ENCODE measurements around the gene DNAJC7. TPM values are rescaled to one million over a fixed set of nuclear protein-coding genes. Genes with fewer than 3 reads are reported as not detected.
A peak's percentile ranks its signal among the peaks of the same experiment; 100 is the strongest.

DNAJC7 gene
- total and polyA plus RNA-seq, 4 donors: 66.2 to 89.3 (median 83.0) TPM

DNA sequence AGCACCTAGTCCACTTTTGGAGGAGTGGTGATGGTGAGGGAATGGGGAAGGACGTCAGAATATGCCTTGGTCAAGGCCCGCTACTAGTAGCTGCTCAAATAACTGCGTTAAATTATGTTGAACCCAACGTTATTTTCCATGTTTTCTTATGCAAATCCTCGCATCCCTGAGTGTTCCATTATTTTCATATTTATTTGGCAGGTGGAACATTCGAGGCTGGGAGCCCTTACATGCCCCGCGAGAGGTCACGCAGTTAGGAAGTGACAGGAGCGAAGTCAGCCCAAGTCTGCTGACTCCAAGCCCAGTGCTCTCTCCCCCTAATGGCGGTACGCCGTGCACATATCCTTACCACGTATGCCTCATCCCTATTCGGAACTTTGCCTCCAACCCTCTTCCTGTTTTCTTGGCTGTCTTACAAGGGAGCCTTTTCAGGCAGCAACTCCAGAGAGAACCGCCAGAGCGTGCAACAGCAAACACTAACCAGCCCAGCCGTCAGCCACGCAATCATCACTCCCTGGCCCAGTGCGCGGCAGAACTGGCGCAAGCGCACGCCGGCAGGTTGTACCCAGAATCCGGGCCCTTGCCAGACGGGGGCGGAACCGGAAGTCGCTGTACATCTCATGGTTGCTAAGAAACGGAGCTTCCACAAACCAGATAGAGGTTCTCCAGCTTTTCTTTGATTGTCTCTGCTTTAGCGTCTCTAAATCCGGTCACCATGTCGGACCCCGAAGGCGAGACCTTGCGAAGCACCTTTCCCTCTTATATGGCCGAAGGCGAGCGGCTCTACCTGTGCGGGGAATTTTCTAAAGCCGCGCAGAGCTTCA, 87.0 kb downstream of the DNAJC7 start, which contains the start of gene ODAD4:
ODAD4 (plus strand) TSS at position 609 of the 824 bp plus-strand sequence; CDS start at position 716, 107 bp downstream.
- no peaks in the 10 kb centered on the region for H3K27me3 ChIP-seq (ENCODE audit: control insufficient read depth in 3 of 3, insufficient read depth in 3 of 3, low read length in 2 of 3)
- H3K4me3 ChIP-seq: peak within 1 kb of the TSS; percentile 45
- DNase-seq: peak; percentile 98 to 99 (median 98)
- peak within 1 kb of the TSS in 1 of 2 donors; percentile 92 for H3K9ac ChIP-seq (ENCODE audit: insufficient read depth in 1 of 2, low read length in 2 of 2)
- WGBS, 2 donors: 2 to 3% methylated on average over 43 of the region's 43 CpGs
- TF ChIP-seq, protein P1, sequence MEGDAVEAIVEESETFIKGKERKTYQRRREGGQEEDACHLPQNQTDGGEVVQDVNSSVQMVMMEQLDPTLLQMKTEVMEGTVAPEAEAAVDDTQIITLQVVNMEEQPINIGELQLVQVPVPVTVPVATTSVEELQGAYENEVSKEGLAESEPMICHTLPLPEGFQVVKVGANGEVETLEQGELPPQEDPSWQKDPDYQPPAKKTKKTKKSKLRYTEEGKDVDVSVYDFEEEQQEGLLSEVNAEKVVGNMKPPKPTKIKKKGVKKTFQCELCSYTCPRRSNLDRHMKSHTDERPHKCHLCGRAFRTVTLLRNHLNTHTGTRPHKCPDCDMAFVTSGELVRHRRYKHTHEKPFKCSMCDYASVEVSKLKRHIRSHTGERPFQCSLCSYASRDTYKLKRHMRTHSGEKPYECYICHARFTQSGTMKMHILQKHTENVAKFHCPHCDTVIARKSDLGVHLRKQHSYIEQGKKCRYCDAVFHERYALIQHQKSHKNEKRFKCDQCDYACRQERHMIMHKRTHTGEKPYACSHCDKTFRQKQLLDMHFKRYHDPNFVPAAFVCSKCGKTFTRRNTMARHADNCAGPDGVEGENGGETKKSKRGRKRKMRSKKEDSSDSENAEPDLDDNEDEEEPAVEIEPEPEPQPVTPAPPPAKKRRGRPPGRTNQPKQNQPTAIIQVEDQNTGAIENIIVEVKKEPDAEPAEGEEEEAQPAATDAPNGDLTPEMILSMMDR (IDR thresholded peaks at IDR 0.05; ENCODE audit: control extremely low read depth, extremely low read depth): peak; percentile 12
- peaks cover 0 to 13% (median 0%) of the 10 kb centered on the region in 5 donors for H3K4me1 ChIP-seq (ENCODE audit: control insufficient read depth in 5 of 5, insufficient read depth in 5 of 5, low read length in 5 of 5)
- peak within 1 kb of the TSS; percentile 85 to 86 for H3K27ac ChIP-seq (ENCODE audit: low read depth in 1 of 2, low read length in 1 of 2)
- peak; percentile 93 for ATAC-seq (ENCODE audit: insufficient read depth, low FRiP score)
- H3K9me3 ChIP-seq (ENCODE audit: control insufficient read depth in 4 of 4, insufficient read depth in 3 of 4, low read length in 3 of 4): no peaks in the 10 kb centered on the region
- peaks cover 0 to 2% (median 0%) of the 10 kb centered on the region in 4 donors for H3K36me3 ChIP-seq (ENCODE audit: control insufficient read depth in 4 of 4, insufficient read depth in 4 of 4, low read length in 4 of 4)

DNA sequence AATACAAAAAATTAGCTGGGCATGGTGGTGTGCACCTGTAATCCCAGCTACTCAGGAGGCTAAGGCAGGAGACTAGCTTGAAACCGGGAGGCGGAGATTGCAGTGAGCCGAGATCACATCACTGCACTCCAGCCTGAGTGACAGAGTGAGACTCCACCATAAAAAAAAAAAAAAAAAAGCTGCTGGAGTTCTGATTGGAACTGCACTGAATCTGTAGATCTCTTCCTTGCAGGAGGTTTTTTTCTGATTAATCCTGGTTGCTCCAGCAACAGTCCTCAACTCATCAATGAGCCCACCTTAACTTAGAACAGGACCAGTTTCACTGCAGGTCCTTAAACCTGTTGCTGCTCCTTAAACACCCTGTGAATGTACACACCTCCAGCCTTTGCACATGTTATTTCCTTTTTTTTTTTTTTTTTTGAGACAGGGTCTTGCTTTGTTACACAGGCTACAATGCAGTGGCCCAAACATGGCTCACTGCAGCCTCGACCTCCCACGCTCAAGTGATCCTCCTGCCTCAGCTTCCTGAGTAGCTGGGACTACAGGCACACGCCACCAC, 88.5 kb downstream of the DNAJC7 start:
- H3K4me3 ChIP-seq: no peak overlapping the region
- no peak for ATAC-seq (ENCODE audit: insufficient read depth, low FRiP score)
- 78 to 79% methylated on average over 6 of the region's 6 CpGs for WGBS, 2 donors
- peaks cover 0 to 13% (median 0%) of the 10 kb centered on the region in 5 donors for H3K4me1 ChIP-seq (ENCODE audit: control insufficient read depth in 5 of 5, insufficient read depth in 5 of 5, low read length in 5 of 5)
- no peak for DNase-seq
- no peak overlapping the region for H3K27ac ChIP-seq (ENCODE audit: low read depth in 1 of 2, low read length in 1 of 2)
- no peaks in the 10 kb centered on the region for H3K9me3 ChIP-seq (ENCODE audit: control insufficient read depth in 4 of 4, insufficient read depth in 3 of 4, low read length in 3 of 4)
- TF ChIP-seq, protein P1 (IDR thresholded peaks at IDR 0.05; ENCODE audit: control extremely low read depth, extremely low read depth): no peak
- no peak overlapping the region for H3K9ac ChIP-seq (ENCODE audit: insufficient read depth in 1 of 2, low read length in 2 of 2)
- H3K27me3 ChIP-seq (ENCODE audit: control insufficient read depth in 3 of 3, insufficient read depth in 3 of 3, low read length in 2 of 3): no peaks in the 10 kb centered on the region
- no peaks in the 10 kb centered on the region for H3K36me3 ChIP-seq (ENCODE audit: control insufficient read depth in 4 of 4, insufficient read depth in 4 of 4, low read length in 4 of 4)

Other genes starting within 250 kb of the DNAJC7 start
- gene JUP, start 230.7 kb downstream of the DNAJC7 start, total RNA-seq: 100 to 1,000 TPM; 118 to 150 TPM
- 10 to 100 TPM; 60.9 to 83.6 TPM for gene JUP, start 230.7 kb downstream of the DNAJC7 start, polyA plus RNA-seq
- 10 to 100 TPM; 12.3 to 13.2 TPM for gene P3H4, start 205.5 kb downstream of the DNAJC7 start, total RNA-seq
- gene P3H4, start 205.5 kb downstream of the DNAJC7 start, polyA plus RNA-seq: 1 to 10 TPM; 6.8 to 9.6 TPM
- gene FKBP10, start 204.4 kb downstream of the DNAJC7 start, total RNA-seq: 10 to 100 TPM; 53.2 to 64.4 TPM
- 10 to 100 TPM; 32.6 to 43.3 TPM for gene FKBP10, start 204.4 kb downstream of the DNAJC7 start, polyA plus RNA-seq
- gene NT5C3B, start 181.2 kb downstream of the DNAJC7 start, total RNA-seq: 10 to 100 TPM; 36.5 to 39.4 TPM
- 10 to 100 TPM; 34.9 to 68.5 TPM for gene NT5C3B, start 181.2 kb downstream of the DNAJC7 start, polyA plus RNA-seq
- under 1 TPM in 1 of 2 donors, not detected in 1; 0.09 TPM for gene KLHL10, start 179.6 kb downstream of the DNAJC7 start, total RNA-seq
- gene KLHL10, start 179.6 kb downstream of the DNAJC7 start, polyA plus RNA-seq: under 1 TPM; 0.08 to 0.12 TPM
- 10 to 100 TPM; 12.2 to 27.7 TPM for gene KLHL11, start 152.0 kb downstream of the DNAJC7 start, total RNA-seq
- gene KLHL11, start 152.0 kb downstream of the DNAJC7 start, polyA plus RNA-seq: 1 to 10 TPM in 1 of 2 donors, under 1 TPM in 1; 0.63 to 1.4 TPM
- 100 to 1,000 TPM in 1 of 2 donors, 10 to 100 TPM in 1; 75.5 to 158 TPM for gene ACLY, start 98.5 kb downstream of the DNAJC7 start, total RNA-seq
- 10 to 100 TPM; 27.5 to 82.6 TPM for gene ACLY, start 98.5 kb downstream of the DNAJC7 start, polyA plus RNA-seq
- 10 to 100 TPM; 12.5 to 16.7 TPM for gene ODAD4, start 86.8 kb downstream of the DNAJC7 start, total RNA-seq
- gene ODAD4, start 86.8 kb downstream of the DNAJC7 start, polyA plus RNA-seq: 1 to 10 TPM; 5.4 to 6.0 TPM
- 10 to 100 TPM; 34.8 to 53.5 TPM for gene CNP, start 50.6 kb downstream of the DNAJC7 start, total RNA-seq
- gene CNP, start 50.6 kb downstream of the DNAJC7 start, polyA plus RNA-seq: 10 to 100 TPM; 32.3 to 33.1 TPM
- gene NKIRAS2, start 2.7 kb upstream of the DNAJC7 start, total RNA-seq: 10 to 100 TPM; 29.2 to 32.0 TPM
- gene NKIRAS2, start 2.7 kb upstream of the DNAJC7 start, polyA plus RNA-seq: 10 to 100 TPM; 32.7 to 44.2 TPM
- gene C17orf113, start 33.2 kb upstream of the DNAJC7 start, total RNA-seq: 1 to 10 TPM; 1.7 to 3.6 TPM
- under 1 TPM; 0.38 to 0.71 TPM for gene C17orf113, start 33.2 kb upstream of the DNAJC7 start, polyA plus RNA-seq
- gene ZNF385C, start 81.0 kb upstream of the DNAJC7 start, total RNA-seq: under 1 TPM; 0.34 to 0.40 TPM
- under 1 TPM; 0.14 to 0.57 TPM for gene ZNF385C, start 81.0 kb upstream of the DNAJC7 start, polyA plus RNA-seq
- 10 to 100 TPM; 14.7 to 28.6 TPM for gene DHX58, start 95.3 kb upstream of the DNAJC7 start, total RNA-seq
- 10 to 100 TPM; 22.9 to 35.1 TPM for gene DHX58, start 95.3 kb upstream of the DNAJC7 start, polyA plus RNA-seq
- gene KAT2A, start 103.9 kb upstream of the DNAJC7 start, total RNA-seq: 10 to 100 TPM; 18.8 to 37.1 TPM
- gene KAT2A, start 103.9 kb upstream of the DNAJC7 start, polyA plus RNA-seq: 10 to 100 TPM; 28.3 to 56.8 TPM
- gene HSPB9, start 105.4 kb upstream of the DNAJC7 start, total RNA-seq: under 1 TPM in 1 of 2 donors, not detected in 1; 0.20 TPM
- under 1 TPM; 0.03 to 0.18 TPM for gene HSPB9, start 105.4 kb upstream of the DNAJC7 start, polyA plus RNA-seq
- gene RAB5C, start 137.6 kb upstream of the DNAJC7 start, total RNA-seq: 100 to 1,000 TPM in 1 of 2 donors, 10 to 100 TPM in 1; 73.0 to 180 TPM
- gene RAB5C, start 137.6 kb upstream of the DNAJC7 start, polyA plus RNA-seq: 100 to 1,000 TPM; 132 to 307 TPM
- under 1 TPM; 0.11 to 0.31 TPM for gene KCNH4, start 163.7 kb upstream of the DNAJC7 start, total RNA-seq
- under 1 TPM; 0.04 to 0.57 TPM for gene KCNH4, start 163.7 kb upstream of the DNAJC7 start, polyA plus RNA-seq
- gene HCRT, start 168.0 kb upstream of the DNAJC7 start, total RNA-seq: not detected
- not detected for gene HCRT, start 168.0 kb upstream of the DNAJC7 start, polyA plus RNA-seq
- 10 to 100 TPM; 17.2 to 33.3 TPM for gene GHDC, start 177.1 kb upstream of the DNAJC7 start, total RNA-seq
- 10 to 100 TPM; 19.3 to 26.0 TPM for gene GHDC, start 177.1 kb upstream of the DNAJC7 start, polyA plus RNA-seq

Measured in lung (tissue), 12 donors.